Prostate gland (tissue), 2 donors: ENCODE results near the gene DCANP1.

Source experiments
- CTCF ChIP-seq, 4 experiments: fragments of 200-600 bp in 2 of 4; fragments of 450-650 bp in 2 of 4; sonication (generic) in 2 of 4; IDR thresholded peaks; 1 replicate in 3 of 4; 2 replicates in 1 of 4; pipeline ENCODE4 v1.5.1; 2016 to 2019; ENCODE audit warnings: antibody characterized with exemption in 4 of 4, mild to moderate bottlenecking in 2 of 4, moderate library complexity in 2 of 4
- POLR2A ChIP-seq: fragments of 450-650 bp; IDR thresholded peaks from one replicate; pipeline ENCODE4 v1.6.1; 2016; ENCODE audit warnings: antibody characterized with exemption, mild to moderate bottlenecking

- no peak for TF ChIP-seq CTCF (IDR thresholded peaks at IDR 0.05)
- TF ChIP-seq POLR2A: no peak
Observed at GRCh38 chr5:135471726-135472125, 24.6 kb upstream of the DCANP1 start.
